ENCODE results near the gene LRRC26. TPM values are rescaled to one million over a fixed set of nuclear protein-coding genes. Genes with fewer than 3 reads are reported as not detected.

The LRRC26 gene
- total RNA-seq, 1 donor from 2014 or later: 1.6 TPM

- ATAC-seq: no peak
These were observed 3.2 kb downstream of the LRRC26 start for GRCh38 chr9:137166380-137167229.

GRCh38 chr9:137165250-137165836 lies 4.5 kb downstream of the LRRC26 start:
- ATAC-seq: no peak

- ATAC-seq: no peak
These were observed 5.2 kb downstream of the LRRC26 start for GRCh38 chr9:137164370-137165249.

GRCh38 chr9:137163805-137164204 lies 6.0 kb downstream of the LRRC26 start:
- no peak for ATAC-seq

- ATAC-seq: no peak
These were observed 6.5 kb downstream of the LRRC26 start for GRCh38 chr9:137163365-137163715.

- ATAC-seq: peak; percentile 32
These were observed 7.1 kb downstream of the LRRC26 start for GRCh38 chr9:137162505-137163364.

- ATAC-seq: peak; percentile 3
These were observed 8.0 kb downstream of the LRRC26 start for GRCh38 chr9:137161558-137162486.

- no peak for ATAC-seq
These were observed 8.9 kb downstream of the LRRC26 start for GRCh38 chr9:137160716-137161557.

GRCh38 chr9:137160054-137160425 lies 9.8 kb downstream of the LRRC26 start:
- no peak for ATAC-seq

GRCh38 chr9:137159105-137160053 lies 10.5 kb downstream of the LRRC26 start:
- no peak for ATAC-seq

- ATAC-seq: no peak
These were observed 11.2 kb downstream of the LRRC26 start for GRCh38 chr9:137158625-137159024.

- no peak for ATAC-seq
These were observed 12.0 kb downstream of the LRRC26 start for GRCh38 chr9:137157618-137158415.

- ATAC-seq: peak; percentile 72
These were observed 13.1 kb downstream of the LRRC26 start for GRCh38 chr9:137156567-137157375.

GRCh38 chr9:137152844-137153405 lies 16.9 kb downstream of the LRRC26 start:
- no peak for ATAC-seq

GRCh38 chr9:137150617-137151457 lies 19.0 kb downstream of the LRRC26 start:
- ATAC-seq: peak; percentile 28
